SK-N-SH treated with all-trans-retinoic acid at 6 μM for 48 hours (cell line): ENCODE data around the gene ABCG2.
A peak's percentile ranks its signal among the peaks of the same experiment; 100 is the strongest.

ENCODE experiments used
- ATAC-seq: fragments of 200-7000 bp; cut with Tn5 transposase; 3 replicates; pipeline ENCODE4 v1.9.1; 2020; ENCODE audit warnings: mild to moderate bottlenecking, moderate library complexity
- ARNTL ChIP-seq: fragments of 450-650 bp; formaldehyde crosslinking; IDR thresholded peaks from 2 replicates; pipeline ENCODE4 v1.5.0; 2020; ENCODE audit warnings: low read depth, mild to moderate bottlenecking, moderate library complexity, borderline replicate concordance
- BACH2 ChIP-seq: fragments of 250-450 bp; sonication (Bioruptor Pico); IDR thresholded peaks from 2 replicates; pipeline ENCODE4 v1.9.0; 2021; ENCODE audit warnings: mild to moderate bottlenecking, borderline replicate concordance
- CSDC2 ChIP-seq: fragments of 250-450 bp; sonication (Bioruptor Pico); IDR thresholded peaks from 2 replicates; pipeline ENCODE4 v1.5.0; 2020; ENCODE audit warnings: mild to moderate bottlenecking, moderate library complexity
- ESRRG ChIP-seq: fragments of 250-450 bp; sonication (Bioruptor Pico); IDR thresholded peaks from 2 replicates; pipeline ENCODE4 v1.6.1; 2021; ENCODE audit warnings: mild to moderate bottlenecking
- GLIS3 ChIP-seq: fragments of 250-450 bp; sonication (Bioruptor Pico); IDR thresholded peaks from 2 replicates; pipeline ENCODE4 v1.5.0; 2020; ENCODE audit warnings: mild to moderate bottlenecking, moderate library complexity
- ISL1 ChIP-seq: fragments of 250-450 bp; sonication (Bioruptor Pico); IDR thresholded peaks from 2 replicates; pipeline ENCODE4 v2.1.2; 2022; ENCODE audit warnings: mild to moderate bottlenecking, moderate library complexity
- OSR1 ChIP-seq: fragments of 250-450 bp; sonication (Bioruptor Pico); IDR thresholded peaks from 2 replicates; pipeline ENCODE4 v1.8.0; 2022; ENCODE audit warnings: moderate library complexity, mild to moderate bottlenecking, inconsistent platforms
- PPARA ChIP-seq: fragments of 250-450 bp; sonication (Bioruptor Pico); IDR thresholded peaks from 2 replicates; pipeline ENCODE4 v1.5.0; 2020; ENCODE audit warnings: mild to moderate bottlenecking, borderline replicate concordance
- SNAI2 ChIP-seq: fragments of 250-450 bp; sonication (Bioruptor Pico); IDR thresholded peaks from 2 replicates; pipeline ENCODE4 v1.5.0; 2020; ENCODE audit warnings: mild to moderate bottlenecking, moderate library complexity
- TCF4 ChIP-seq: fragments of 250-450 bp; sonication (Bioruptor Pico); IDR thresholded peaks from 2 replicates; pipeline ENCODE4 v1.8.0; 2021; ENCODE audit warnings: mild to moderate bottlenecking, moderate library complexity, borderline replicate concordance
- TOX ChIP-seq: fragments of 250-450 bp; sonication (Bioruptor Pico); IDR thresholded peaks from 2 replicates; pipeline ENCODE4 v1.8.0; 2021; ENCODE audit warnings: mild to moderate bottlenecking, moderate library complexity, borderline replicate concordance
- ZC3H10 ChIP-seq: fragments of 250-450 bp; sonication (Bioruptor Pico); IDR thresholded peaks from 2 replicates; pipeline ENCODE4 v1.5.1; 2021; ENCODE audit warnings: mild to moderate bottlenecking, moderate library complexity
- ZFP3 ChIP-seq: fragments of 250-450 bp; sonication (Bioruptor Pico); IDR thresholded peaks from 2 replicates; pipeline ENCODE4 v1.5.0; 2020; ENCODE audit warnings: mild to moderate bottlenecking, moderate library complexity
- ZFP30 ChIP-seq: fragments of 450-650 bp; formaldehyde crosslinking; IDR thresholded peaks from 2 replicates; pipeline ENCODE4 v1.5.0; 2022; ENCODE audit warnings: mild to moderate bottlenecking, moderate library complexity
- ZNF565 ChIP-seq: fragments of 450-650 bp; formaldehyde crosslinking; conservative IDR thresholded peaks from 2 replicates; pipeline ENCODE4 v1.5.0; 2020; ENCODE audit warnings: low read depth, mild to moderate bottlenecking, moderate library complexity
- ZNF70 ChIP-seq: fragments of 450-650 bp; formaldehyde crosslinking; IDR thresholded peaks from 2 replicates; pipeline ENCODE4 v1.5.0; 2020; ENCODE audit warnings: mild to moderate bottlenecking, moderate library complexity
- ZNF8 ChIP-seq: fragments of 450-650 bp; formaldehyde crosslinking; IDR thresholded peaks from 2 replicates; pipeline ENCODE4 v1.5.0; 2020; ENCODE audit warnings: mild to moderate bottlenecking, moderate library complexity
- TF ChIP-seq, protein P1 (sequence below): fragments of 250-450 bp; sonication (Bioruptor Pico); IDR thresholded peaks from 2 replicates; pipeline ENCODE4 v1.5.0; 2020; ENCODE audit warnings: mild to moderate bottlenecking, moderate library complexity
- TF ChIP-seq, protein P2 (sequence below): fragments of 250-450 bp; sonication (Bioruptor Pico); IDR thresholded peaks from 2 replicates; pipeline ENCODE4 v1.5.1; 2021; ENCODE audit warnings: mild to moderate bottlenecking, moderate library complexity
- TF ChIP-seq, protein P3 (sequence below): fragments of 250-450 bp; sonication (Bioruptor Pico); IDR thresholded peaks from 2 replicates; pipeline ENCODE4 v1.8.0; 2021; ENCODE audit warnings: low read depth, mild to moderate bottlenecking, moderate library complexity, borderline replicate concordance
- TF ChIP-seq, protein P4 (sequence below): fragments of 250-450 bp; sonication (Bioruptor Pico); IDR thresholded peaks from 2 replicates; pipeline ENCODE4 v1.8.0; 2020; ENCODE audit warnings: mild to moderate bottlenecking, moderate library complexity, borderline replicate concordance
- TF ChIP-seq, protein P5 (sequence below): fragments of 250-450 bp; sonication (Bioruptor Pico); IDR thresholded peaks from 2 replicates; pipeline ENCODE4 v1.5.1; 2020; ENCODE audit warnings: low read depth, mild to moderate bottlenecking, moderate library complexity

The ABCG2 gene

DNA sequence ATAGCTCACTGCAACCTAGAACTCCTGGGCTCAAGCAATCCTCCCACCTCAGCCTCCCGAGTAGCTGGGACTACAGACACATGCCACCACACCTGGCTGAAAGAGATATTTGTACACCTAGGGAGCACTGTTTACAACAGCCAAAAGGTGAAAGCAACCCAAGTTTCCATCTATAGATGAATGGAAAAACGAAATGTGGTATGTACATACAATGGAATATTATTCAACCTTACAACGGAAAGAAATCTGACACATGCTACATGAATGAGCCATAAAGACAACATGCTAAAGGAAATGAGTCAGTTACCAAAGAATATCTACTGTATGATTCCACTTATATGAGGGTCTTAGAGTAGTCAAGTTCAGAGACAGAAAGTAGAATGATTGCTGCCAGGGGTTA is 52.2 kb downstream of the ABCG2 start:
- no peak for TF ChIP-seq ZNF565 (CRISPR knock-in tag)
- TF ChIP-seq, protein P1, sequence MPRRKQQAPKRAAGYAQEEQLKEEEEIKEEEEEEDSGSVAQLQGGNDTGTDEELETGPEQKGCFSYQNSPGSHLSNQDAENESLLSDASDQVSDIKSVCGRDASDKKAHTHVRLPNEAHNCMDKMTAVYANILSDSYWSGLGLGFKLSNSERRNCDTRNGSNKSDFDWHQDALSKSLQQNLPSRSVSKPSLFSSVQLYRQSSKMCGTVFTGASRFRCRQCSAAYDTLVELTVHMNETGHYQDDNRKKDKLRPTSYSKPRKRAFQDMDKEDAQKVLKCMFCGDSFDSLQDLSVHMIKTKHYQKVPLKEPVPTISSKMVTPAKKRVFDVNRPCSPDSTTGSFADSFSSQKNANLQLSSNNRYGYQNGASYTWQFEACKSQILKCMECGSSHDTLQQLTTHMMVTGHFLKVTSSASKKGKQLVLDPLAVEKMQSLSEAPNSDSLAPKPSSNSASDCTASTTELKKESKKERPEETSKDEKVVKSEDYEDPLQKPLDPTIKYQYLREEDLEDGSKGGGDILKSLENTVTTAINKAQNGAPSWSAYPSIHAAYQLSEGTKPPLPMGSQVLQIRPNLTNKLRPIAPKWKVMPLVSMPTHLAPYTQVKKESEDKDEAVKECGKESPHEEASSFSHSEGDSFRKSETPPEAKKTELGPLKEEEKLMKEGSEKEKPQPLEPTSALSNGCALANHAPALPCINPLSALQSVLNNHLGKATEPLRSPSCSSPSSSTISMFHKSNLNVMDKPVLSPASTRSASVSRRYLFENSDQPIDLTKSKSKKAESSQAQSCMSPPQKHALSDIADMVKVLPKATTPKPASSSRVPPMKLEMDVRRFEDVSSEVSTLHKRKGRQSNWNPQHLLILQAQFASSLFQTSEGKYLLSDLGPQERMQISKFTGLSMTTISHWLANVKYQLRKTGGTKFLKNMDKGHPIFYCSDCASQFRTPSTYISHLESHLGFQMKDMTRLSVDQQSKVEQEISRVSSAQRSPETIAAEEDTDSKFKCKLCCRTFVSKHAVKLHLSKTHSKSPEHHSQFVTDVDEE (CRISPR knock-in tag) = no peak
- no peak for TF ChIP-seq SNAI2 (CRISPR knock-in tag)
- 0 out of 2 replicates have a peak, but pooled peaks have one; percentile 37 for TF ChIP-seq ZNF8 (CRISPR knock-in tag)
- TF ChIP-seq, protein P2, sequence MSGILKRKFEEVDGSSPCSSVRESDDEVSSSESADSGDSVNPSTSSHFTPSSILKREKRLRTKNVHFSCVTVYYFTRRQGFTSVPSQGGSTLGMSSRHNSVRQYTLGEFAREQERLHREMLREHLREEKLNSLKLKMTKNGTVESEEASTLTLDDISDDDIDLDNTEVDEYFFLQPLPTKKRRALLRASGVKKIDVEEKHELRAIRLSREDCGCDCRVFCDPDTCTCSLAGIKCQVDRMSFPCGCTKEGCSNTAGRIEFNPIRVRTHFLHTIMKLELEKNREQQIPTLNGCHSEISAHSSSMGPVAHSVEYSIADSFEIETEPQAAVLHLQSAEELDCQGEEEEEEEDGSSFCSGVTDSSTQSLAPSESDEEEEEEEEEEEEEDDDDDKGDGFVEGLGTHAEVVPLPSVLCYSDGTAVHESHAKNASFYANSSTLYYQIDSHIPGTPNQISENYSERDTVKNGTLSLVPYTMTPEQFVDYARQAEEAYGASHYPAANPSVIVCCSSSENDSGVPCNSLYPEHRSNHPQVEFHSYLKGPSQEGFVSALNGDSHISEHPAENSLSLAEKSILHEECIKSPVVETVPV (CRISPR knock-in tag) = no peak
- no peak for ATAC-seq

DNA sequence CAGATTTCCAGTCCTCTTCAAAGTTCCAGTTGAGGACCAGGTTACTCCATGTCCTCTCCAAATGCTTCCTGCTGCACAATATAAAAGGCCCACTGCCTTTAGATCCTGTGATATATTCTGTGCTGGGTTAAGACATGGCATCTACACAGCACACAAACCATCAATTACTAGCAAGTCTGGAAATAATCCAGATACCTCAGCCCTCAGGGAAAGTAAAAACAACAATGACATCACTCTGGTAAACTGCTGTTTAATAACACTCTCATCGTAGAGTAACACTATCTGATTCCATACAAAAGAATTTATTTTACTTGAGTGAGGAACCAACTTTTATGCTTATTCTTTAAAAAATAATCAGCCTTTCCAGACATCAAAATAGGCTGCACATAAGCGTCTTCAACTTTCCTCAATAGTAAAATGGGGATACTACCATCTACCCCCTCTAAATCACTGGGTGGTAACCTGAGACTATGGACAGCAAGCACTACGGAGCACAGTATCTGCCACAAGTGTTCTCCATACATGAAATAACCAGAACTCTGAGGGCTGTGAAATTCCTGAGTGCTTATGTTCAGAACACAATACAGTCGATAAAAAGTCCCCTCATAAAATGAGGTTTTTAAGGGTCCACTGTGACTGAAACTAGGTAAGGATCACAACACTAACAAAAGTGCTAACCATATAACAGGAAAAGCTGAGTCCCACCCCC is 53.4 kb downstream of the ABCG2 start:
- TF ChIP-seq BACH2 (no peak), TCF4 (CRISPR knock-in tag) (peak; percentile 12; the same call in 1 of the 2 replicates), CSDC2 (no peak), TOX (CRISPR knock-in tag) (no peak), PPARA (no peak), ZC3H10 (CRISPR knock-in tag) (no peak), ZNF565 (CRISPR knock-in tag) (no peak), ZFP3 (CRISPR knock-in tag) (no peak), ZNF8 (CRISPR knock-in tag) (no peak), ESRRG (CRISPR knock-in tag) (no peak), ZNF70 (no peak), GLIS3 (CRISPR knock-in tag) (no peak), OSR1 (CRISPR knock-in tag) (no peak), ISL1 (CRISPR knock-in tag) (peak; percentile 69), ZFP30 (CRISPR knock-in tag) (no peak), SNAI2 (CRISPR knock-in tag) (no peak), ARNTL (CRISPR knock-in tag) (no peak)
- TF ChIP-seq, protein P1 (CRISPR knock-in tag) = no peak
- TF ChIP-seq, protein P3, sequence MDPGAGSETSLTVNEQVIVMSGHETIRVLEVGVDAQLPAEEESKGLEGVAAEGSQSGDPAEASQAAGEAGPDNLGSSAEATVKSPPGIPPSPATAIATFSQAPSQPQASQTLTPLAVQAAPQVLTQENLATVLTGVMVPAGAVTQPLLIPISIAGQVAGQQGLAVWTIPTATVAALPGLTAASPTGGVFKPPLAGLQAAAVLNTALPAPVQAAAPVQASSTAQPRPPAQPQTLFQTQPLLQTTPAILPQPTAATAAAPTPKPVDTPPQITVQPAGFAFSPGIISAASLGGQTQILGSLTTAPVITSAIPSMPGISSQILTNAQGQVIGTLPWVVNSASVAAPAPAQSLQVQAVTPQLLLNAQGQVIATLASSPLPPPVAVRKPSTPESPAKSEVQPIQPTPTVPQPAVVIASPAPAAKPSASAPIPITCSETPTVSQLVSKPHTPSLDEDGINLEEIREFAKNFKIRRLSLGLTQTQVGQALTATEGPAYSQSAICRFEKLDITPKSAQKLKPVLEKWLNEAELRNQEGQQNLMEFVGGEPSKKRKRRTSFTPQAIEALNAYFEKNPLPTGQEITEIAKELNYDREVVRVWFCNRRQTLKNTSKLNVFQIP (CRISPR knock-in tag) = no peak
- TF ChIP-seq, protein P4, sequence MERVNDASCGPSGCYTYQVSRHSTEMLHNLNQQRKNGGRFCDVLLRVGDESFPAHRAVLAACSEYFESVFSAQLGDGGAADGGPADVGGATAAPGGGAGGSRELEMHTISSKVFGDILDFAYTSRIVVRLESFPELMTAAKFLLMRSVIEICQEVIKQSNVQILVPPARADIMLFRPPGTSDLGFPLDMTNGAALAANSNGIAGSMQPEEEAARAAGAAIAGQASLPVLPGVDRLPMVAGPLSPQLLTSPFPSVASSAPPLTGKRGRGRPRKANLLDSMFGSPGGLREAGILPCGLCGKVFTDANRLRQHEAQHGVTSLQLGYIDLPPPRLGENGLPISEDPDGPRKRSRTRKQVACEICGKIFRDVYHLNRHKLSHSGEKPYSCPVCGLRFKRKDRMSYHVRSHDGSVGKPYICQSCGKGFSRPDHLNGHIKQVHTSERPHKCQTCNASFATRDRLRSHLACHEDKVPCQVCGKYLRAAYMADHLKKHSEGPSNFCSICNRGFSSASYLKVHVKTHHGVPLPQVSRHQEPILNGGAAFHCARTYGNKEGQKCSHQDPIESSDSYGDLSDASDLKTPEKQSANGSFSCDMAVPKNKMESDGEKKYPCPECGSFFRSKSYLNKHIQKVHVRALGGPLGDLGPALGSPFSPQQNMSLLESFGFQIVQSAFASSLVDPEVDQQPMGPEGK (CRISPR knock-in tag) = no peak
- TF ChIP-seq, protein P5, sequence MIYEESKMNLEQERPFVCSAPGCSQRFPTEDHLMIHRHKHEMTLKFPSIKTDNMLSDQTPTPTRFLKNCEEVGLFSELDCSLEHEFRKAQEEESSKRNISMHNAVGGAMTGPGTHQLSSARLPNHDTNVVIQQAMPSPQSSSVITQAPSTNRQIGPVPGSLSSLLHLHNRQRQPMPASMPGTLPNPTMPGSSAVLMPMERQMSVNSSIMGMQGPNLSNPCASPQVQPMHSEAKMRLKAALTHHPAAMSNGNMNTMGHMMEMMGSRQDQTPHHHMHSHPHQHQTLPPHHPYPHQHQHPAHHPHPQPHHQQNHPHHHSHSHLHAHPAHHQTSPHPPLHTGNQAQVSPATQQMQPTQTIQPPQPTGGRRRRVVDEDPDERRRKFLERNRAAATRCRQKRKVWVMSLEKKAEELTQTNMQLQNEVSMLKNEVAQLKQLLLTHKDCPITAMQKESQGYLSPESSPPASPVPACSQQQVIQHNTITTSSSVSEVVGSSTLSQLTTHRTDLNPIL = peak; percentile 78
- TF ChIP-seq, protein P2 (CRISPR knock-in tag) = no peak

More for the DNA sequence above, 53.4 kb downstream of the ABCG2 start:
- ATAC-seq = peak; percentile 85
